ENCODE data around the gene ITPR1. TPM values are rescaled to one million over a fixed set of nuclear protein-coding genes. Genes with fewer than 3 reads are reported as not detected.

ITPR1 gene
- total RNA-seq, 1 donor from 2014 or later: 143 TPM

DNA sequence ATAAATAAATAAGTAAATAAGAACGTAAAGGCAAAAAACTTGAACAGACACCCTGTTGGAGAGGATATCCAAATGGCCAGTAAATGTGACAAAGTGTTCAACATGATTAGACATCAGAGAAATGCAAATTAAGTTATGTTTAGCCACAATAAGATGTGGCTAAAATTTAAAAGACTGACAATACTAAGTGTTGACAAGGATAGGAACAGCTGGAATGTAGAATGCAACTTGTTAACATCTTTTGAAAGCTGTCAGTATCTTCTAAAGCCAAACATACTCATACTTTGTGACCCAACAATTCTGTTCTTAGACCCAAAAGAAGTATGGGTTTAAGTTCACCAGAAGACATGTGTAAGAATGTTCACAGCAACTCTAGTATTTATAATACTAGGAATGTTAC lies 197.1 kb downstream of the ITPR1 start:
- DNase-seq: no peak
- ATAC-seq (ENCODE audit: low read depth): no peak
- ChIA-PET CTCF (no interaction called here), POLR2A (no interaction called here)
- no peak for TF ChIP-seq CTCF (IDR thresholded peaks at IDR 0.05)
- peaks cover 89% of the 10 kb centered on the region for H3K36me3 Mint-ChIP-seq (ENCODE audit: low read depth)
- no peak overlapping the region for H3K4me3 Mint-ChIP-seq
- peaks cover 12% of the 10 kb centered on the region for H3K9me3 Mint-ChIP-seq
- H3K27me3 Mint-ChIP-seq: no peaks in the 10 kb centered on the region
- H3K27ac Mint-ChIP-seq: no peak overlapping the region
- intact Hi-C loops (cut with micrococcal nuclease): no loop called here
- peaks cover 7% of the 10 kb centered on the region for H3K4me1 Mint-ChIP-seq

DNA sequence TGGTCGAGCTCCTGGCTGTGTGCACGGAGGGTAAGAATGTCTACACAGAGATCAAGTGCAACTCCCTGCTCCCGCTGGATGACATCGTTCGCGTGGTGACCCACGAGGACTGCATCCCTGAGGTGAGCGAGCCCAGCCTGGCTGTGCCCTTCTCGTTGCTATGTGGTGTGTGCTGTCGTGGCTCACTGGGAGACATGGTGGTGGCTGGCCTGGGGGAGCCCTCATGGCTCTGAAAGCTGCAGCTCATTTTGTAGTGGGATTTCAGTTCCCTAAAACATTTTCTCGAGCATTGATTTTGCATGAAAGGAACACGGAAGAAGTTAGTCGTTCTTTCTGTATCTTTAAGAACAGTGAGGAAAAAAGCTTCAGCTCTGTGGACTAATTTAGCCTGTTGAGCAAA lies 200.5 kb downstream of the ITPR1 start:
- Mint-ChIP-seq H3K27me3 (no peaks in the 10 kb centered on the region), H3K27ac (peak overlapping the region; percentile 59), H3K4me3 (no peak overlapping the region), H3K4me1 (peaks cover 7% of the 10 kb centered on the region), H3K9me3 (peaks cover 5% of the 10 kb centered on the region), H3K36me3 (ENCODE audit: low read depth) (peaks cover 89% of the 10 kb centered on the region)
- ChIA-PET POLR2A (interaction anchor here (0.7 kb wide), 1 partner anchor 494 kb away, joined by 3 read pairs; the partner anchor contains the start of gene EDEM1), CTCF (interaction anchor here (1.1 to 3.2 kb wide), 2 partner anchors 18 to 364 kb away, joined by 3 to 11 read pairs; no protein-coding TSS in a partner anchor)
- ATAC-seq (ENCODE audit: low read depth) (peak; percentile 75), DNase-seq (no peak)
- intact Hi-C loops (cut with micrococcal nuclease): no loop called here
- TF ChIP-seq CTCF (IDR thresholded peaks at IDR 0.05): no peak

DNA sequence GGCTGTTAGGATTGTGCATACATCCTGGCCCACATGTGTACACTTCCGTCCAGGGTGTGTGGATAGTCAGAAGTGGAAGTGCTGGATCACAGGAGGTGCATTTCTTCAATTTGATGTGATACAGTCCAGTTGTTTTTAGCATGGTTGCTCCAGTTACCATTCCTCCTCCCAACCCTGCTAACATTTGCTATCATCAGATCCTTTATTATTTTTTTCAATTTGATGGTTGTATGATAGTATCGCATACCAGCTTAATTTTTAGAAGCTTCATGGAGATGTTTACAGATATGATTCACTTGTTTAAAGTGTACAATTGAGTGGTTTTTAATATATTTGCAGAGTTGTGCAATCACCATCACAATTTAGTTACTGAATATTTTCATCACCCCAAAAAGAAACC lies 202.7 kb downstream of the ITPR1 start:
- Mint-ChIP-seq H3K27ac (no peak overlapping the region), H3K36me3 (ENCODE audit: low read depth) (peaks cover 88% of the 10 kb centered on the region), H3K4me3 (no peak overlapping the region), H3K4me1 (peaks cover 7% of the 10 kb centered on the region), H3K9me3 (no peaks in the 10 kb centered on the region), H3K27me3 (no peaks in the 10 kb centered on the region)
- TF ChIP-seq CTCF (IDR thresholded peaks at IDR 0.05): no peak
- no peak for DNase-seq
- ChIA-PET CTCF (no interaction called here), POLR2A (no interaction called here)
- no peak for ATAC-seq (ENCODE audit: low read depth)
- intact Hi-C loops (cut with micrococcal nuclease): no loop called here

DNA sequence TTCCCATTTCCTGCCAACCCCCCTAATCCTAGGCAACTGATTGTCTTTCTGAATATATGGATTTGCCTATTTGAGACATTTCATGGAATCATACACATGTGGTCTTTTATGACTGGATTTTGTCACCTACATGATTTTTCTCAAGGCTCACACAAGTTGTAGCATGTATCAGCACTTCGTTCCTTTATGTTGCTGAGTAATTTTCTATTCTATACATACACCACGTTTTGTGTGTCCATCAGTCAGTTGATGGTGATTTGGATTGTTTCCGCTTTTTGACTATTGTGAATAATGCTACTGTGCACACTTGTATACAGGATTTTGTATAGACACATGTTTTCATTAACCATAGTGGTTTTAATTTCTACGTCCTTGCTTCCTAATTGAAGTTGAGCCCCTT lies 203.1 kb downstream of the ITPR1 start:
- no peak for ATAC-seq (ENCODE audit: low read depth)
- ChIA-PET POLR2A (no interaction called here), CTCF (no interaction called here)
- Mint-ChIP-seq H3K4me3 (no peak overlapping the region), H3K4me1 (peaks cover 7% of the 10 kb centered on the region), H3K9me3 (no peaks in the 10 kb centered on the region), H3K27ac (no peak overlapping the region), H3K27me3 (no peaks in the 10 kb centered on the region), H3K36me3 (ENCODE audit: low read depth) (peaks cover 88% of the 10 kb centered on the region)
- intact Hi-C loops (cut with micrococcal nuclease): no loop called here
- no peak for TF ChIP-seq CTCF (IDR thresholded peaks at IDR 0.05)
- no peak for DNase-seq

DNA sequence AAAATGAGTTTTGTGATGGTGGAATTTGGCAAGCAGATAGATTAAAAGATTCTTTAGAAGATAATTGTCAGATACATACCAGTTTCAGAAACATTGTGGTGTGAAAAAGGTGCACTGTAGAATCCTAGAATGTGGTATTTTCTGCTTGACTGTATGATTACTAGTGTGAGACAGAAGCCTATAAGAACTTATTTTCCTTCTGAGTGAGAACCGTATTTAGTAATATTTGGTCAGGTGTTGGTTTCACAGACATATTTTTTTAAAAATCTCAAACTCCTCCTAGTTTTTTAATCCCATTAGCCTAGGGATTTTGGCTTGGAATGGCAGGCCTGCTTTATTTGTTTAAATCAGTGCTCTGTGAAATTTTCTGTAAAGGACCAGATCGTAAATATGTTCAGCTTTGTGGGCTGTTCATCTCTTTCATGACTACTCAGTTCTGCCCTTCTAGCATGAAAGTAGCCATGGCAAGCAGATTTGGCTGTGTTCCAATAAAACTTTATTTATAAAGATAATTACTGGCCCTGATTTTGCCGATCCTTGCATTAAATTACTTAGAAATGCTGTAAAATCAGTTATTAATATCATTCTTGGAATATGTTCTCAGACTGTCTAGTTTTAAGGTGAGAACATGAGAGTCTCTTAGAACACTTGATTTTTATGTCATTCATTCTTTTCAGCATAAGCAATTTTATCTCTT lies 205.1 kb downstream of the ITPR1 start:
- ATAC-seq (ENCODE audit: low read depth) (no peak), DNase-seq (no peak)
- H3K27ac Mint-ChIP-seq: no peak overlapping the region
- TF ChIP-seq CTCF (IDR thresholded peaks at IDR 0.05): no peak
- CTCF ChIA-PET: interaction anchor here (1.7 kb wide), 1 partner anchor 13 kb away, joined by 5 read pairs; no protein-coding TSS in a partner anchor
- H3K36me3 Mint-ChIP-seq (ENCODE audit: low read depth): peaks cover 94% of the 10 kb centered on the region
- no peak overlapping the region for H3K4me3 Mint-ChIP-seq
- intact Hi-C loops (cut with micrococcal nuclease): no loop called here
- POLR2A ChIA-PET: no interaction called here
- H3K4me1 Mint-ChIP-seq: peaks cover 7% of the 10 kb centered on the region
- H3K9me3 Mint-ChIP-seq: no peaks in the 10 kb centered on the region
- H3K27me3 Mint-ChIP-seq: no peaks in the 10 kb centered on the region

Data from activated B cell treated with CpG ODN at 0.5 μM for 24 hours (primary cell).